HEK293 (cell line): Measurements from ENCODE around the gene RAB22A.
A peak's percentile ranks its signal among the peaks of the same experiment; 100 is the strongest.

ENCODE experiments used
- CTCF ChIA-PET: fragments of 350-600 bp; formaldehyde crosslinking; extraction: SDS; loops from one replicate; lab custom pipeline; 2021; ENCODE audit warnings: antibody characterized with exemption; lab: Yijun Ruan, JAX
- POLR2A ChIA-PET: fragments of 300-600 bp; formaldehyde crosslinking; extraction: SDS; loops from one replicate; lab custom pipeline; 2020; ENCODE audit warnings: antibody characterized with exemption, inconsistent platforms; lab: Yijun Ruan, JAX
- H3K27ac ChIP-seq: fragments of 200-500 bp; sonication (Bioruptor generic); 2 replicates; pipeline ENCODE4 v1.5.1; 2014; ENCODE audit warnings: low read depth, low read length, control low read depth, inconsistent platforms; ENCODE audit errors: extremely low read depth
- H3K36me3 ChIP-seq, 2 experiments: fragments of 200-500 bp in 1 of 2; sonication (Bioruptor generic) in 1 of 2; 1 replicate in 1 of 2; 2 replicates in 1 of 2; pipeline ENCODE4 v1.5.1; 2014 to 2017; ENCODE audit warnings: inconsistent platforms in 2 of 2, low read length in 2 of 2; ENCODE audit not compliant: control insufficient read depth in 2 of 2, insufficient read depth in 1 of 2
- H3K4me1 ChIP-seq: fragments of 200-500 bp; sonication (Bioruptor generic); 2 replicates; pipeline ENCODE4 v1.5.1; 2014; ENCODE audit warnings: mild to moderate bottlenecking, low read length, inconsistent platforms; ENCODE audit not compliant: control insufficient read depth, insufficient read depth
- H3K4me3 ChIP-seq: 2 replicates; pipeline ENCODE4 v1.5.1; 2011; ENCODE audit warnings: low read depth, mild to moderate bottlenecking, control low read depth, low read length, moderate library complexity
- H3K9me3 ChIP-seq: fragments of 200-500 bp; sonication (Bioruptor generic); 2 replicates; pipeline ENCODE4 v1.5.1; 2014; ENCODE audit warnings: low read depth, low read length, inconsistent platforms; ENCODE audit not compliant: control insufficient read depth, insufficient read depth
- GLI4 ChIP-seq: fragments of 450-650 bp; formaldehyde crosslinking; IDR thresholded peaks from 2 replicates; pipeline ENCODE4 v1.5.1; 2016; ENCODE audit warnings: missing biosample characterization, missing genetic modification characterization
- GLIS1 ChIP-seq: fragments of 450-650 bp; formaldehyde crosslinking; IDR thresholded peaks from 2 replicates; pipeline ENCODE4 v1.5.1; 2016; ENCODE audit warnings: missing biosample characterization, missing genetic modification characterization
- KLF8 ChIP-seq: fragments of 450-650 bp; formaldehyde crosslinking; IDR thresholded peaks from 2 replicates; pipeline ENCODE4 v1.5.1; 2016; ENCODE audit warnings: missing biosample characterization, missing genetic modification characterization
- SCRT2 ChIP-seq: fragments of 450-650 bp; formaldehyde crosslinking; IDR thresholded peaks from 2 replicates; pipeline ENCODE4 v1.5.1; 2016; ENCODE audit warnings: missing biosample characterization, missing genetic modification characterization
- ZNF132 ChIP-seq: fragments of 450-650 bp; formaldehyde crosslinking; IDR thresholded peaks from 2 replicates; pipeline ENCODE4 v1.5.1; 2017; ENCODE audit warnings: missing biosample characterization, missing genetic modification characterization, borderline replicate concordance
- ZNF146 ChIP-seq: fragments of 450-650 bp; formaldehyde crosslinking; IDR thresholded peaks from 2 replicates; pipeline ENCODE4 v1.5.1; 2016; ENCODE audit warnings: missing biosample characterization, missing genetic modification characterization
- ZNF174 ChIP-seq: fragments of 450-650 bp; formaldehyde crosslinking; IDR thresholded peaks from 2 replicates; pipeline ENCODE4 v1.5.0; 2017; ENCODE audit warnings: missing biosample characterization, mild to moderate bottlenecking, missing genetic modification characterization
- ZNF24 ChIP-seq: fragments of 450-650 bp; formaldehyde crosslinking; IDR thresholded peaks from 2 replicates; pipeline ENCODE4 v1.5.1; 2016; ENCODE audit warnings: missing biosample characterization, missing genetic modification characterization
- ZNF280C ChIP-seq: fragments of 450-650 bp; formaldehyde crosslinking; IDR thresholded peaks from 2 replicates; pipeline ENCODE4 v1.5.1; 2016; ENCODE audit warnings: missing biosample characterization, missing genetic modification characterization
- ZNF394 ChIP-seq: fragments of 450-650 bp; formaldehyde crosslinking; IDR thresholded peaks from 2 replicates; pipeline ENCODE4 v1.5.1; 2016; ENCODE audit warnings: missing biosample characterization, missing genetic modification characterization, mild to moderate bottlenecking, moderate library complexity, borderline replicate concordance
- ZNF560 ChIP-seq: fragments of 450-650 bp; formaldehyde crosslinking; IDR thresholded peaks from 2 replicates; pipeline ENCODE4 v1.5.1; 2017; ENCODE audit warnings: missing biosample characterization, missing genetic modification characterization, borderline replicate concordance
- ZNF626 ChIP-seq: fragments of 450-650 bp; sonication (Bioruptor Pico); formaldehyde crosslinking; IDR thresholded peaks from 2 replicates; pipeline ENCODE4 v1.5.1; 2018; ENCODE audit warnings: missing biosample characterization, missing genetic modification characterization, inconsistent platforms
- TF ChIP-seq, protein P1 (sequence below): fragments of 450-650 bp; formaldehyde crosslinking; IDR thresholded peaks from 2 replicates; pipeline ENCODE4 v1.5.1; 2017; ENCODE audit warnings: missing biosample characterization, missing genetic modification characterization

The RAB22A gene

GRCh38 chr20:58264271-58264670, 45.2 kb upstream of the RAB22A start:
- Histone ChIP-seq H3K9me3 (no peaks in the 10 kb centered on the region), H3K4me1 (no peaks in the 10 kb centered on the region), H3K36me3 (peaks cover 0 to 44% of the 10 kb centered on the region in 2 experiments; a peak in 1 of 3 replicates), H3K4me3 (no peak overlapping the region), H3K27ac (no peak overlapping the region)
- ChIA-PET POLR2A (no interaction called here), CTCF (no interaction called here)
- no peak for TF ChIP-seq ZNF132

DNA sequence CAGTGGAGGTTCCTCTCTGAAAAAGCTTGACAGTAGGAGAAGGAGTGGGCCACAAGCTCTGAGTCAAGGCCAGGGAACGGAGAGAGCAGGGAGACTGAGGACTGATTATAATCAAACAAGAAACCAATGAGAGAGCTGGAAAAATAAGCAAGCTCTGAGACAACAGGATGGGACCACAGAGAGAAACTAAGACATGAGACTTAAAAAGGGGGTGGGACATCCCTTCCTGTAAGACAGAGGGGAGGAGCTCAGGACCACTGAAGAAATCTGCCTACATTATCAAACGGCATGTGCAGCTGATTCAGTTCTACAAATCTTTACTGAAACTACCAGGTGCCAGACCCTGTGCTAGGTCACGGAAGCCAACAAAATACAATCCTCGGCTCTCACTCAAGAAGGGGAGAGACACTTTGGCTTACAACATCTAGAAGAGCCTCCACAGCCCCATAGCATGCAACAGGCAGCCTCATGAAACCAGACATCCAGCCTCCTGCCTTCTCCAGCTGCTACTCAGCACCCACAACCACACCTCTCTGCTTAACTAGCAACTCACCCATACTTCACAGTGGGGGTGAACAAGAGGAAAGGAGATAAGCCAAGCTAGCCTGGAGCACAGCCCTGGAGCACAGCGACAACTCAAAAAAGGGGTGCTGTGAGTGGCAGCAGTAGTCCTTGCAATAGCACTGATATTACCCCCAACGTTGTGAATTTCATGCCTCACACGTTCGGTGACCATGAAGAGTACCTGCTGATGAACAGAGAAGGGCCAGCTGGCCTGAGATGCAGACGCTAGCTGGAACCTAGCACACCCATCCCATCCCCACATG, 41.9 kb upstream of the RAB22A start:
- Histone ChIP-seq H3K4me1 (peaks cover 3% of the 10 kb centered on the region; the same call in 1 of the 2 replicates), H3K4me3 (no peak overlapping the region), H3K27ac (no peak overlapping the region), H3K36me3 (peaks cover 0 to 46% of the 10 kb centered on the region in 2 experiments; a peak in 2 of 3 replicates), H3K9me3 (no peaks in the 10 kb centered on the region)
- ChIA-PET POLR2A (no interaction called here), CTCF (interaction anchor here (0.6 to 1.0 kb wide), 2 partner anchors 30 to 1227 kb away, joined by 4 read pairs; no protein-coding TSS in a partner anchor)
- TF ChIP-seq SCRT2 (tag by site-specific recombination), result peak; percentile 68
- TF ChIP-seq GLIS1 (tag by site-specific recombination), result no peak
- TF ChIP-seq ZNF24 (tag by site-specific recombination), result no peak

GRCh38 chr20:58268421-58268821, 41.1 kb upstream of the RAB22A start:
- Histone ChIP-seq H3K9me3 (no peaks in the 10 kb centered on the region), H3K4me3 (no peak overlapping the region), H3K27ac (no peak overlapping the region), H3K4me1 (peaks cover 3% of the 10 kb centered on the region; the same call in 1 of the 2 replicates), H3K36me3 (peaks cover 0 to 41% of the 10 kb centered on the region in 2 experiments; a peak in 2 of 3 replicates)
- POLR2A ChIA-PET, result no interaction called here
- CTCF ChIA-PET, result interaction anchor here (0.6 to 1.0 kb wide), 3 partner anchors 31 to 1415 kb away, joined by 3 to 9 read pairs (median 4); no protein-coding TSS in a partner anchor
- TF ChIP-seq ZNF394 (tag by site-specific recombination) (no peak), ZNF146 (tag by site-specific recombination) (no peak), ZNF560 (tag by site-specific recombination) (no peak), KLF8 (tag by site-specific recombination) (no peak), GLI4 (tag by site-specific recombination) (no peak), ZNF626 (tag by site-specific recombination) (no peak), ZNF280C (tag by site-specific recombination) (no peak), ZNF174 (no peak)
- TF ChIP-seq, protein P1, sequence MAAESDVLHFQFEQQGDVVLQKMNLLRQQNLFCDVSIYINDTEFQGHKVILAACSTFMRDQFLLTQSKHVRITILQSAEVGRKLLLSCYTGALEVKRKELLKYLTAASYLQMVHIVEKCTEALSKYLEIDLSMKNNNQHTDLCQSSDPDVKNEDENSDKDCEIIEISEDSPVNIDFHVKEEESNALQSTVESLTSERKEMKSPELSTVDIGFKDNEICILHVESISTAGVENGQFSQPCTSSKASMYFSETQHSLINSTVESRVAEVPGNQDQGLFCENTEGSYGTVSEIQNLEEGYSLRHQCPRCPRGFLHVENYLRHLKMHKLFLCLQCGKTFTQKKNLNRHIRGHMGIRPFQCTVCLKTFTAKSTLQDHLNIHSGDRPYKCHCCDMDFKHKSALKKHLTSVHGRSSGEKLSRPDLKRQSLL (tag by site-specific recombination), result no peak
